Stimulated activated naive B cell treated with anti-CD40 and anti-IgM and Interleukin-4, amounts not matched to agents 10 μg/mL and 1 μg/mL and 100 μg/mL, for 72 hours (primary cell): ENCODE measurements around the gene EID2.
A peak's percentile ranks its signal among the peaks of the same experiment; 100 is the strongest.

Experiments used
- ATAC-seq, 2 donors: fragments of 150-1000 bp; cut with Tn5 transposase; replicated peaks; 2 replicates each; pipeline ENCODE4 v1.10.0; 2021; ENCODE audit warnings: moderate library complexity in 1 of 2
- DNase-seq: peaks from one replicate; pipeline ENCODE4 v3.0.0; 2021
- H3K27ac Mint-ChIP-seq: one replicate; pipeline ENCODE4 v1.8.0; 2022; ENCODE audit warnings: mild to moderate bottlenecking, mixed read lengths
- H3K27me3 Mint-ChIP-seq, 2 donors: one replicate each; pipeline ENCODE4 v1.8.0; 2022; ENCODE audit warnings: mixed read lengths in 2 of 2
- H3K36me3 Mint-ChIP-seq, 2 donors: one replicate each; pipeline ENCODE4 v1.8.0; 2022; ENCODE audit warnings: mixed read lengths in 2 of 2, mild to moderate bottlenecking in 1 of 2
- H3K4me1 Mint-ChIP-seq, 2 donors: one replicate each; pipeline ENCODE4 v1.8.0; 2022; ENCODE audit warnings: mixed read lengths in 2 of 2, mild to moderate bottlenecking in 1 of 2
- H3K4me3 Mint-ChIP-seq, 2 donors: one replicate each; pipeline ENCODE4 v1.8.0; 2022; ENCODE audit warnings: mild to moderate bottlenecking in 2 of 2, mixed read lengths in 2 of 2, moderate library complexity in 1 of 2
- H3K9me3 Mint-ChIP-seq, 2 donors: one replicate each; pipeline ENCODE4 v1.8.0; 2022; ENCODE audit warnings: mixed read lengths in 2 of 2, mild to moderate bottlenecking in 1 of 2

The EID2 gene

GRCh38 chr19:39550197-39550596 is 10.2 kb upstream of the EID2 start:
- Mint-ChIP-seq H3K36me3 (no peaks in the 10 kb centered on the region), H3K27me3 (peaks cover 6 to 22% of the 10 kb centered on the region in 2 donors), H3K4me3 (no peak overlapping the region), H3K27ac (no peak overlapping the region), H3K4me1 (peaks cover 13 to 17% of the 10 kb centered on the region in 2 donors), H3K9me3 (no peaks in the 10 kb centered on the region)
- DNase-seq (no peak), ATAC-seq (no peak)

GRCh38 chr19:39546599-39546998 is 6.6 kb upstream of the EID2 start:
- ATAC-seq, result no peak
- no peaks in the 10 kb centered on the region for H3K36me3 Mint-ChIP-seq
- no peak for DNase-seq
- no peak overlapping the region for H3K4me3 Mint-ChIP-seq
- peaks cover 10 to 25% of the 10 kb centered on the region in 2 donors for H3K4me1 Mint-ChIP-seq
- H3K9me3 Mint-ChIP-seq, result no peaks in the 10 kb centered on the region
- H3K27me3 Mint-ChIP-seq, result peaks cover 6 to 22% of the 10 kb centered on the region in 2 donors
- no peak overlapping the region for H3K27ac Mint-ChIP-seq

- H3K27me3 Mint-ChIP-seq, result peaks cover 6 to 22% of the 10 kb centered on the region in 2 donors
- ATAC-seq (no peak), DNase-seq (no peak)
- no peaks in the 10 kb centered on the region for H3K36me3 Mint-ChIP-seq
- peaks cover 10 to 37% of the 10 kb centered on the region in 2 donors for H3K4me1 Mint-ChIP-seq
- H3K4me3 Mint-ChIP-seq, result no peak overlapping the region
- no peaks in the 10 kb centered on the region for H3K9me3 Mint-ChIP-seq
- H3K27ac Mint-ChIP-seq, result no peak overlapping the region
These were observed 5.0 kb upstream of the EID2 start for GRCh38 chr19:39544911-39545310.

- Mint-ChIP-seq H3K9me3 (no peaks in the 10 kb centered on the region), H3K36me3 (no peaks in the 10 kb centered on the region), H3K4me3 (no peak overlapping the region), H3K4me1 (peaks cover 10 to 39% of the 10 kb centered on the region in 2 donors), H3K27me3 (peaks cover 6 to 21% of the 10 kb centered on the region in 2 donors), H3K27ac (no peak overlapping the region)
- DNase-seq, result no peak
- ATAC-seq, result peak; percentile 38 to 41
These were observed 4.4 kb upstream of the EID2 start for GRCh38 chr19:39544226-39544903.

GRCh38 chr19:39543477-39543857 is 3.5 kb upstream of the EID2 start:
- ATAC-seq (no peak), DNase-seq (no peak)
- Mint-ChIP-seq H3K9me3 (no peaks in the 10 kb centered on the region), H3K27me3 (peaks cover 6 to 16% of the 10 kb centered on the region in 2 donors), H3K36me3 (peaks cover 0 to under 1% of the 10 kb centered on the region in 2 donors), H3K27ac (no peak overlapping the region), H3K4me3 (no peak overlapping the region), H3K4me1 (peaks cover 14 to 45% of the 10 kb centered on the region in 2 donors)

GRCh38 chr19:39542206-39542605 is 2.2 kb upstream of the EID2 start:
- ATAC-seq, result no peak
- Mint-ChIP-seq H3K4me1 (peaks cover 20 to 53% of the 10 kb centered on the region in 2 donors), H3K27ac (peak overlapping the region; percentile 9), H3K36me3 (peaks cover 0 to 6% of the 10 kb centered on the region in 2 donors), H3K27me3 (peaks cover 3 to 12% of the 10 kb centered on the region in 2 donors), H3K4me3 (no peak overlapping the region), H3K9me3 (no peaks in the 10 kb centered on the region)
- DNase-seq, result no peak

GRCh38 chr19:39540333-39540673 is 342 bp upstream of the EID2 start:
- no peak for DNase-seq

GRCh38 chr19:39539165-39539517 is 820 bp downstream of the EID2 start:
- H3K9me3 Mint-ChIP-seq, result no peaks in the 10 kb centered on the region
- peaks cover 0 to 13% of the 10 kb centered on the region in 2 donors for H3K36me3 Mint-ChIP-seq
- peak overlapping the region; percentile 71 for H3K27ac Mint-ChIP-seq
- H3K27me3 Mint-ChIP-seq, result no peaks in the 10 kb centered on the region
- DNase-seq (no peak), ATAC-seq (peak; percentile 10 to 25)
- peaks cover 25 to 48% of the 10 kb centered on the region in 2 donors for H3K4me1 Mint-ChIP-seq
- H3K4me3 Mint-ChIP-seq, result peak overlapping the region; percentile 86 to 97

More at GRCh38 chr19:39540333-39540673, 342 bp upstream of the EID2 start:
- Mint-ChIP-seq H3K4me1 (peaks cover 25 to 57% of the 10 kb centered on the region in 2 donors), H3K36me3 (peaks cover 0 to 13% of the 10 kb centered on the region in 2 donors), H3K9me3 (no peaks in the 10 kb centered on the region), H3K4me3 (peak overlapping the region; percentile 93 to 97), H3K27ac (peak overlapping the region; percentile 97), H3K27me3 (no peaks in the 10 kb centered on the region)
- ATAC-seq, result no peak

- no peak for ATAC-seq
These were observed 6.2 kb downstream of the EID2 start for GRCh38 chr19:39533791-39534190.

GRCh38 chr19:39533003-39533512 is 6.9 kb downstream of the EID2 start:
- H3K4me1 Mint-ChIP-seq, result peaks cover 12 to 24% of the 10 kb centered on the region in 2 donors
- ATAC-seq, result peak; percentile 35 to 39

More at GRCh38 chr19:39533791-39534190, 6.2 kb downstream of the EID2 start:
- Mint-ChIP-seq H3K27me3 (no peaks in the 10 kb centered on the region), H3K27ac (no peak overlapping the region), H3K4me3 (no peak overlapping the region), H3K36me3 (peaks cover 0 to 13% of the 10 kb centered on the region in 2 donors), H3K9me3 (no peaks in the 10 kb centered on the region), H3K4me1 (peaks cover 16 to 25% of the 10 kb centered on the region in 2 donors)
- DNase-seq, result no peak

GRCh38 chr19:39532233-39533002 is 7.5 kb downstream of the EID2 start, which contains the start of gene EID2B:
EID2B (minus strand) TSS chr19:39532852; CDS start chr19:39532802, 50 bp downstream.
- H3K27ac Mint-ChIP-seq, result peak within 1 kb of the TSS; percentile 94
- no peaks in the 10 kb centered on the region for H3K27me3 Mint-ChIP-seq
- H3K36me3 Mint-ChIP-seq, result peaks cover 0 to 12% of the 10 kb centered on the region in 2 donors
- peak; percentile 90 for DNase-seq
- peak within 1 kb of the TSS; percentile 95 to 97 for H3K4me3 Mint-ChIP-seq
- no peaks in the 10 kb centered on the region for H3K9me3 Mint-ChIP-seq
- peaks cover 11 to 20% of the 10 kb centered on the region in 2 donors for H3K4me1 Mint-ChIP-seq
- ATAC-seq, result peak; percentile 94 to 95

More at GRCh38 chr19:39533003-39533512, 6.9 kb downstream of the EID2 start:
- peak overlapping the region; percentile 94 for H3K27ac Mint-ChIP-seq
- peaks cover 0 to 13% of the 10 kb centered on the region in 2 donors for H3K36me3 Mint-ChIP-seq
- H3K9me3 Mint-ChIP-seq, result no peaks in the 10 kb centered on the region
- H3K27me3 Mint-ChIP-seq, result no peaks in the 10 kb centered on the region
- DNase-seq, result no peak
- H3K4me3 Mint-ChIP-seq, result peak overlapping the region; percentile 95 to 97

- peaks cover 0 to 10% of the 10 kb centered on the region in 2 donors for H3K36me3 Mint-ChIP-seq
- no peak for ATAC-seq
- no peaks in the 10 kb centered on the region for H3K9me3 Mint-ChIP-seq
- peak overlapping the region; percentile 95 to 97 for H3K4me3 Mint-ChIP-seq
- no peaks in the 10 kb centered on the region for H3K27me3 Mint-ChIP-seq
- peaks cover 9 to 20% of the 10 kb centered on the region in 2 donors for H3K4me1 Mint-ChIP-seq
- peak overlapping the region; percentile 94 for H3K27ac Mint-ChIP-seq
- DNase-seq, result no peak
These were observed 8.1 kb downstream of the EID2 start for GRCh38 chr19:39531834-39532232.

- Mint-ChIP-seq H3K4me1 (peaks cover 0 to 8% of the 10 kb centered on the region in 2 donors), H3K9me3 (no peaks in the 10 kb centered on the region), H3K27me3 (no peaks in the 10 kb centered on the region), H3K4me3 (no peak overlapping the region), H3K36me3 (peaks cover 4 to 15% of the 10 kb centered on the region in 2 donors), H3K27ac (no peak overlapping the region)
- no peak for DNase-seq
- ATAC-seq, result no peak
These were observed 14.8 kb downstream of the EID2 start for GRCh38 chr19:39525205-39525604.

- H3K4me1 Mint-ChIP-seq, result peaks cover 0 to 8% of the 10 kb centered on the region in 2 donors
- H3K36me3 Mint-ChIP-seq, result peaks cover 4 to 15% of the 10 kb centered on the region in 2 donors
- no peak overlapping the region for H3K4me3 Mint-ChIP-seq
- no peaks in the 10 kb centered on the region for H3K27me3 Mint-ChIP-seq
- ATAC-seq (peak; percentile 93 to 94), DNase-seq (peak; percentile 26)
- H3K27ac Mint-ChIP-seq, result peak overlapping the region; percentile 92
- H3K9me3 Mint-ChIP-seq, result no peaks in the 10 kb centered on the region
These were observed 15.5 kb downstream of the EID2 start for GRCh38 chr19:39524495-39524894.
